ENCODE measurements around the gene VSX2. TPM values are rescaled to one million over a fixed set of nuclear protein-coding genes. Genes with fewer than 3 reads are reported as not detected.

The VSX2 gene
- total RNA-seq, 1 experiment from 2014 or later: not detected

GRCh38 chr14:74302152-74302628 is 62.9 kb downstream of the VSX2 start:
- peak; percentile 41 for DNase-seq (ENCODE audit: low spot score)

GRCh38 chr14:74302634-74303569 is 63.7 kb downstream of the VSX2 start, which contains the start of gene ABCD4:
TSS of gene ABCD4 (minus strand) at chr14:74302934. CDS start at chr14:74302912, 22 bp downstream.
- peak; percentile 85 for DNase-seq (ENCODE audit: low spot score)

GRCh38 chr14:74308695-74309094 is 69.4 kb downstream of the VSX2 start:
- no peak for DNase-seq (ENCODE audit: low spot score)

- DNase-seq (ENCODE audit: low spot score): no peak
Observed at GRCh38 chr14:74309125-74310022, 70.1 kb downstream of the VSX2 start.

- DNase-seq (ENCODE audit: low spot score): no peak
Observed at GRCh38 chr14:74312161-74312560, 72.9 kb downstream of the VSX2 start.

Other genes with a start within 250 kb of the VSX2 start
- gene ENTPD5, start 220.2 kb upstream of the VSX2 start, total RNA-seq (2014; rRNA removed; shearing (Covaris generic)): 2.9 and 5.6 TPM in 2 replicates
- gene BBOF1, start 220.1 kb upstream of the VSX2 start, total RNA-seq (2014; rRNA removed; shearing (Covaris generic)): 0.70 and 1.4 TPM in 2 replicates
- 13.3 and 15.1 TPM in 2 replicates for gene ALDH6A1, start 155.0 kb upstream of the VSX2 start, total RNA-seq (2014; rRNA removed; shearing (Covaris generic))
- 13.0 TPM in 2 replicates for gene LIN52, start 154.5 kb upstream of the VSX2 start, total RNA-seq (2014; rRNA removed; shearing (Covaris generic))
- gene ABCD4, start 63.5 kb downstream of the VSX2 start, total RNA-seq (2014; rRNA removed; shearing (Covaris generic)): 15.3 and 18.5 TPM in 2 replicates
- not detected in 2 replicates for gene VRTN, start 109.0 kb downstream of the VSX2 start, total RNA-seq (2014; rRNA removed; shearing (Covaris generic))
- not detected in 2 replicates for gene SYNDIG1L, start 186.8 kb downstream of the VSX2 start, total RNA-seq (2014; rRNA removed; shearing (Covaris generic))